GM12878 (cell line): ENCODE results near the gene RTP3.

Experiments
- CREB1 ChIP-seq: IDR thresholded peaks from 2 replicates; pipeline ENCODE4 v1.6.1; 2012; ENCODE audit warnings: low read depth, mild to moderate bottlenecking, inconsistent platforms
- CUX1 ChIP-seq: IDR thresholded peaks from 2 replicates; pipeline ENCODE4 v1.6.1; 2012; ENCODE audit warnings: improper control_type of control experiment, low read depth, low read length; ENCODE audit not compliant: insufficient replicate concordance
- NFIC ChIP-seq: IDR thresholded peaks from 2 replicates; pipeline ENCODE4 v1.6.1; 2012; ENCODE audit warnings: low read depth, mild to moderate bottlenecking, inconsistent platforms, low read length, moderate library complexity
- NRF1 ChIP-seq: conservative IDR thresholded peaks from 2 replicates; pipeline ENCODE4 v1.6.1; 2011; ENCODE audit warnings: mild to moderate bottlenecking, low read depth, low read length, improper control_type of control experiment
- PAX8 ChIP-seq: fragments of 450-650 bp; IDR thresholded peaks from 2 replicates; pipeline ENCODE4 v1.6.1; 2017; ENCODE audit warnings: mild to moderate bottlenecking, moderate library complexity
- TF ChIP-seq, protein P1 (sequence below), 3 experiments: IDR thresholded peaks in 2 of 3; conservative IDR thresholded peaks in 1 of 3; 2 replicates each; pipeline ENCODE4 v1.5.1; 2011; ENCODE audit warnings: low read depth in 3 of 3, low read length in 3 of 3, mild to moderate bottlenecking in 3 of 3, control low read depth in 2 of 3, moderate library complexity in 2 of 3, inconsistent platforms in 1 of 3, mixed read lengths in 1 of 3; ENCODE audit not compliant: control insufficient read depth in 2 of 3, insufficient read depth in 1 of 3; ENCODE audit errors: extremely low read depth in 1 of 3
- TF ChIP-seq, protein P2 (sequence below): IDR thresholded peaks from 2 replicates; pipeline ENCODE4 v1.6.1; 2012; ENCODE audit warnings: low read depth, low read length, improper control_type of control experiment

GRCh38 chr3:46527239-46527638 lies 29.5 kb downstream of the RTP3 start:
- no peak for TF ChIP-seq CUX1
- TF ChIP-seq NRF1 = no peak
- TF ChIP-seq, protein P1, sequence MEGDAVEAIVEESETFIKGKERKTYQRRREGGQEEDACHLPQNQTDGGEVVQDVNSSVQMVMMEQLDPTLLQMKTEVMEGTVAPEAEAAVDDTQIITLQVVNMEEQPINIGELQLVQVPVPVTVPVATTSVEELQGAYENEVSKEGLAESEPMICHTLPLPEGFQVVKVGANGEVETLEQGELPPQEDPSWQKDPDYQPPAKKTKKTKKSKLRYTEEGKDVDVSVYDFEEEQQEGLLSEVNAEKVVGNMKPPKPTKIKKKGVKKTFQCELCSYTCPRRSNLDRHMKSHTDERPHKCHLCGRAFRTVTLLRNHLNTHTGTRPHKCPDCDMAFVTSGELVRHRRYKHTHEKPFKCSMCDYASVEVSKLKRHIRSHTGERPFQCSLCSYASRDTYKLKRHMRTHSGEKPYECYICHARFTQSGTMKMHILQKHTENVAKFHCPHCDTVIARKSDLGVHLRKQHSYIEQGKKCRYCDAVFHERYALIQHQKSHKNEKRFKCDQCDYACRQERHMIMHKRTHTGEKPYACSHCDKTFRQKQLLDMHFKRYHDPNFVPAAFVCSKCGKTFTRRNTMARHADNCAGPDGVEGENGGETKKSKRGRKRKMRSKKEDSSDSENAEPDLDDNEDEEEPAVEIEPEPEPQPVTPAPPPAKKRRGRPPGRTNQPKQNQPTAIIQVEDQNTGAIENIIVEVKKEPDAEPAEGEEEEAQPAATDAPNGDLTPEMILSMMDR (IDR thresholded peaks at IDR 0.05 in 2 of 3, conservative IDR thresholded peaks at IDR 0.05 in 1 of 3; ENCODE audit: control insufficient read depth in 2 of 3, extremely low read depth in 1 of 3, insufficient read depth in 1 of 3, low read depth in 3 of 3, low read length in 3 of 3) = no peak
- TF ChIP-seq NFIC = no peak
- TF ChIP-seq, protein P2, sequence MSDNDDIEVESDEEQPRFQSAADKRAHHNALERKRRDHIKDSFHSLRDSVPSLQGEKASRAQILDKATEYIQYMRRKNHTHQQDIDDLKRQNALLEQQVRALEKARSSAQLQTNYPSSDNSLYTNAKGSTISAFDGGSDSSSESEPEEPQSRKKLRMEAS = no peak
- TF ChIP-seq PAX8 = no peak
- no peak for TF ChIP-seq CREB1
